Activated T-cell treated with anti-CD3 and anti-CD28 coated beads for 48 hours (primary cell): ENCODE results near the gene DNAH5.
"Not testable (repeated sequence)": the region's sequence is repeated elsewhere in the genome, so short reads cannot be mapped to it uniquely, and the experiment has no call there.

Experiments
- DNase-seq: peaks from one replicate; pipeline ENCODE4 v3.0.0-alpha.2; 2020; ENCODE audit warnings: low read depth

Gene DNAH5

GRCh38 chr5:13944560-13945199 is at the start of gene DNAH5:
Gene DNAH5, minus strand, starts transcription at chr5:13944688. Its CDS starts 250 bp downstream, at chr5:13944438.
- no peak for DNase-seq

- DNase-seq: no peak
These were observed 49.4 kb upstream of the DNAH5 start for GRCh38 chr5:13993926-13994325.

GRCh38 chr5:13992795-13993194 is 48.3 kb upstream of the DNAH5 start:
- no peak for DNase-seq

- no peak for DNase-seq
These were observed 46.9 kb upstream of the DNAH5 start for GRCh38 chr5:13991365-13991764.

- DNase-seq: no peak
These were observed 46.4 kb upstream of the DNAH5 start for GRCh38 chr5:13990896-13991295.

GRCh38 chr5:13989832-13990231 is 45.3 kb upstream of the DNAH5 start:
- no peak for DNase-seq

- DNase-seq: peak; percentile 6
These were observed 43.5 kb upstream of the DNAH5 start for GRCh38 chr5:13987843-13988464.

GRCh38 chr5:13985731-13986418 is 41.4 kb upstream of the DNAH5 start:
- no peak for DNase-seq

GRCh38 chr5:13984888-13985287 is 40.4 kb upstream of the DNAH5 start:
- not testable (repeated sequence) for DNase-seq

GRCh38 chr5:13976867-13977830 is 32.7 kb upstream of the DNAH5 start:
- no peak for DNase-seq

- no peak for DNase-seq
These were observed 31.7 kb upstream of the DNAH5 start for GRCh38 chr5:13976223-13976622.

GRCh38 chr5:13975246-13975645 is 30.8 kb upstream of the DNAH5 start:
- no peak for DNase-seq

- no peak for DNase-seq
These were observed 29.2 kb upstream of the DNAH5 start for GRCh38 chr5:13973724-13974123.

- no peak for DNase-seq
These were observed 27.5 kb upstream of the DNAH5 start for GRCh38 chr5:13972029-13972428.

GRCh38 chr5:13957032-13957645 is 12.7 kb upstream of the DNAH5 start:
- DNase-seq: no peak

- DNase-seq: no peak
These were observed 12.0 kb upstream of the DNAH5 start for GRCh38 chr5:13956471-13956870.

GRCh38 chr5:13955896-13956295 is 11.4 kb upstream of the DNAH5 start:
- DNase-seq: no peak

GRCh38 chr5:13946111-13946510 is 1.6 kb upstream of the DNAH5 start:
- DNase-seq: no peak

- no peak for DNase-seq
These were observed 783 bp upstream of the DNAH5 start for GRCh38 chr5:13945271-13945670.

GRCh38 chr5:13943676-13944075 is 812 bp downstream of the DNAH5 start:
- DNase-seq: no peak

- DNase-seq: no peak
These were observed 3.0 kb downstream of the DNAH5 start for GRCh38 chr5:13941468-13941867.

GRCh38 chr5:13939638-13940037 is 4.8 kb downstream of the DNAH5 start:
- DNase-seq: no peak
